HG02840 (cell line): Measurements from ENCODE around the gene RAB33A.
"Not testable (repeated sequence)": the region's sequence is repeated elsewhere in the genome, so short reads cannot be mapped to it uniquely, and the experiment has no call there.

Source experiments
- ATAC-seq: cut with Tn5 transposase; IDR thresholded peaks from one replicate; pipeline ENCODE4 v1.9.1; 2021; ENCODE audit warnings: mild to moderate bottlenecking, moderate library complexity, moderate number of reproducible peaks; ENCODE audit not compliant: unreplicated experiment, low FRiP score

RAB33A gene

DNA sequence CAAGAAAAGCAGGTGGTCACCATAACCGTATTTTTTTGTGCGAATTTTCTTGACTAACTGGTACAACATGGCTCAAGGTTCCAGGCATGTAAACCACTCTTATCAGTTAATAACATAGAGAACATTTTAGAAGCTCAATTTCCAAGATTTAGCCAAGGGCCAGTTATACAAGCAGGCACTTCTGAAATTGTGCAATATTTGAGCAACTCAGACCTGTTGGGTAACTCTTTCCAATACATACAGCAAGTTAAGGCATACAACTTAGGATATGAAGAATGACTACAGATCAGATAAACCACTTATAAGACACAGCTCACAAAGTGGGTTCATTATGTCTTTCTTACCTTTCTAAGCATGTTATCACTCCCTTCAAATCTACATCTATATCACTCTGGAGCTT lies 53.0 kb downstream of the RAB33A start:
- ATAC-seq, result no peak

DNA sequence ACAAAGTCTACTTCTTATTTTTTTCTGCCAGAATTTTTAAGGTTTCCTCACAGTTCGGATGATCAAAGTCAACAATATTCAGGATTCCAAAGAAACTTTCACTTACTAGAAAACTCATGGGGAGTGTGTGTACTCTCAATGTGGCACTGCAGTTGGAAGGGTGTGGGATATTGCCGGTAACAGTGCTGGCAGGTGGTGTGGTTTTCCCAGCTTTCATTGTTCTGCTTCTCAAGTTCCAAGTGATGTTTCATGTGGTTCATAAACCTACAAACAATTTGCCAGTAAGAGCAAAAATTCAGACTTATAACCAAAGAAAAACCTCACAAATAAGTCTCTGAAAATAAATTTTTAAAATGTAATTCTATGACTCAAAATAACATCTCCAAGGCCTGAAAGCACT lies 57.1 kb downstream of the RAB33A start:
- no peak for ATAC-seq

DNA sequence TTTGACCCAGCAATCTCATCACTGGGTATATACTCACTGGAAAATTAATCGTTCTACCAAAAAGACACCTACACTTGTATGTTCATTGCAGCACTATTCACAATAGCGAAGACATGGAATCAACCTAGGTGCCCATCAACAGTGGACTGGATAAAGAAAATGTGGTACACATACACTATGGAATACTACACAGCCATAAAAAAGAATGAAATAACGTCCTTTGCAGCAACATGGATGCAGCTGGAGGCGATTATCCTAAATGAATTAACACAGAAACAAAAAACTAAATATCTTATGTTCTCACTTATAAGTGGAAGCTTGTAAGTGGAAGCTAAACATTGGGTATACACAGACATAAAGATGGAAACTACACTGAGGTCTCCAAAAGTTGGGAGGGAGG lies 59.4 kb downstream of the RAB33A start:
- not testable (repeated sequence) for ATAC-seq
